ENCODE data around the gene ARL5A. TPM values are rescaled to one million over a fixed set of nuclear protein-coding genes. Genes with fewer than 3 reads are reported as not detected.

The ARL5A gene
- total and polyA plus RNA-seq, 9 of the 15 experiments (the other 6 are each of a cell fraction or from before 2014, with no cell fraction given), result 16.3 to 117 (median 88.4) TPM

DNA sequence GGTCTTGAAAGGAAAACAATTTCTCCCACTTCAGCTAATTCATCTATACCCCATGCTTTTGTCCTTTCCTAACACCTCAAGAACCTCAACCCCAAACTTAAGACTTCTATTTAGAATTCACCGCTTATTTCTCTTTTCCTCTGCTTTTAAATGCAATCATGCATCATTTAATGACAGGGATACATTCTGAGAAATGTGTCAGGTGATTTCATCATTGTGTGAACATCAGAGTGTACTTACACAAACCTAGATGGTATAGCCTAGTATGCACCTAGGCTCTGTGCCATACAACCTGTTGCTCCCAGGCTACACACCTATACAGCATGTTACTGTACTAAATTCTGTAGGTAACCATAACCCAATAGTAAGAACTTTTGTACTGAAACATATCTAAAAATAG, 22.9 kb downstream of the ARL5A start (continued):
- TF ChIP-seq CXXC5 (CRISPR knock-in tag; IDR thresholded peaks at IDR 0.05), result peak; percentile 8; the same call in 1 of the 2 replicates
- TF ChIP-seq, protein P1, sequence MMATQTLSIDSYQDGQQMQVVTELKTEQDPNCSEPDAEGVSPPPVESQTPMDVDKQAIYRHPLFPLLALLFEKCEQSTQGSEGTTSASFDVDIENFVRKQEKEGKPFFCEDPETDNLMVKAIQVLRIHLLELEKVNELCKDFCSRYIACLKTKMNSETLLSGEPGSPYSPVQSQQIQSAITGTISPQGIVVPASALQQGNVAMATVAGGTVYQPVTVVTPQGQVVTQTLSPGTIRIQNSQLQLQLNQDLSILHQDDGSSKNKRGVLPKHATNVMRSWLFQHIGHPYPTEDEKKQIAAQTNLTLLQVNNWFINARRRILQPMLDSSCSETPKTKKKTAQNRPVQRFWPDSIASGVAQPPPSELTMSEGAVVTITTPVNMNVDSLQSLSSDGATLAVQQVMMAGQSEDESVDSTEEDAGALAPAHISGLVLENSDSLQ (IDR thresholded peaks at IDR 0.05), result peak; percentile 21; the same call in 1 of the 2 replicates
- TF ChIP-seq ETV1 (tag; conservative IDR thresholded peaks at IDR 0.05; ENCODE audit: low read depth), result 0 out of 2 replicates have a peak, but pooled peaks have one; percentile 30
- no peak for TF ChIP-seq ZNF224 (CRISPR knock-in tag; IDR thresholded peaks at IDR 0.05)
- TF ChIP-seq PTRF (tag; IDR thresholded peaks at IDR 0.05), result no peak
- TF ChIP-seq SMAD4 (CRISPR knock-in tag; conservative IDR thresholded peaks at IDR 0.05), result 0 out of 2 replicates have a peak, but pooled peaks have one; percentile 11
- peak; percentile 59; the same call in 1 of the 2 replicates for TF ChIP-seq ZNF589 (CRISPR knock-in tag; IDR thresholded peaks at IDR 0.05; ENCODE audit: low read depth)
- TF ChIP-seq, protein P2, sequence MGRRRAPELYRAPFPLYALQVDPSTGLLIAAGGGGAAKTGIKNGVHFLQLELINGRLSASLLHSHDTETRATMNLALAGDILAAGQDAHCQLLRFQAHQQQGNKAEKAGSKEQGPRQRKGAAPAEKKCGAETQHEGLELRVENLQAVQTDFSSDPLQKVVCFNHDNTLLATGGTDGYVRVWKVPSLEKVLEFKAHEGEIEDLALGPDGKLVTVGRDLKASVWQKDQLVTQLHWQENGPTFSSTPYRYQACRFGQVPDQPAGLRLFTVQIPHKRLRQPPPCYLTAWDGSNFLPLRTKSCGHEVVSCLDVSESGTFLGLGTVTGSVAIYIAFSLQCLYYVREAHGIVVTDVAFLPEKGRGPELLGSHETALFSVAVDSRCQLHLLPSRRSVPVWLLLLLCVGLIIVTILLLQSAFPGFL (CRISPR knock-in tag; IDR thresholded peaks at IDR 0.05), result no peak
- TF ChIP-seq, protein P3, sequence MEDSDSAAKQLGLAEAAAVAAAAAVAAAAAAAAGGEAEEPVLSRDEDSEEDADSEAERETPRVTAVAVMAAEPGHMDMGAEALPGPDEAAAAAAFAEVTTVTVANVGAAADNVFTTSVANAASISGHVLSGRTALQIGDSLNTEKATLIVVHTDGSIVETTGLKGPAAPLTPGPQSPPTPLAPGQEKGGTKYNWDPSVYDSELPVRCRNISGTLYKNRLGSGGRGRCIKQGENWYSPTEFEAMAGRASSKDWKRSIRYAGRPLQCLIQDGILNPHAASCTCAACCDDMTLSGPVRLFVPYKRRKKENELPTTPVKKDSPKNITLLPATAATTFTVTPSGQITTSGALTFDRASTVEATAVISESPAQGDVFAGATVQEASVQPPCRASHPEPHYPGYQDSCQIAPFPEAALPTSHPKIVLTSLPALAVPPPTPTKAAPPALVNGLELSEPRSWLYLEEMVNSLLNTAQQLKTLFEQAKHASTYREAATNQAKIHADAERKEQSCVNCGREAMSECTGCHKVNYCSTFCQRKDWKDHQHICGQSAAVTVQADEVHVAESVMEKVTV (CRISPR knock-in tag; IDR thresholded peaks at IDR 0.05), result no peak
- TF ChIP-seq KAT2B (IDR thresholded peaks at IDR 0.05; ENCODE audit: low read depth, low read length), result no peak
- peak; percentile 14 to 53; a peak in 2 of 4 replicates for TF ChIP-seq TRIM24 (IDR thresholded peaks at IDR 0.05)
- TF ChIP-seq ZNF184 (CRISPR knock-in tag; IDR thresholded peaks at IDR 0.05), result no peak
- peak; percentile 37; the same call in 1 of the 2 replicates for TF ChIP-seq CEBPG (CRISPR knock-in tag; IDR thresholded peaks at IDR 0.05)
- TF ChIP-seq CEBPG (tag; conservative IDR thresholded peaks at IDR 0.05 in 1 of 2, IDR thresholded peaks at IDR 0.05 in 1 of 2), result peak; percentile 18 to 88; a peak in 3 of 4 replicates
- peak; percentile 63 for TF ChIP-seq MEIS2 (IDR thresholded peaks at IDR 0.05; ENCODE audit: partially characterized antibody)

Data from K562 (cell line).